Measurements from ENCODE around the gene TRAF7.
"Not testable (repeated sequence)": the region's sequence is repeated elsewhere in the genome, so short reads cannot be mapped to it uniquely, and the experiment has no call there.

Gene TRAF7

GRCh38 chr16:2155091-2155950 lies at the start of gene TRAF7:
Gene TRAF7 (plus strand): TSS chr16:2155782. CDS start chr16:2163921, 8,139 bp downstream.
- DNase-seq (ENCODE audit: low read depth in 2 of 2), result peak; percentile 92 to 93

GRCh38 chr16:2106211-2106610 lies 49.4 kb upstream of the TRAF7 start:
- not testable (repeated sequence) for DNase-seq (ENCODE audit: low read depth in 2 of 2)

GRCh38 chr16:2107121-2107790 lies 48.3 kb upstream of the TRAF7 start:
- not testable (repeated sequence) for DNase-seq (ENCODE audit: low read depth in 2 of 2)

GRCh38 chr16:2107791-2108125 lies 47.8 kb upstream of the TRAF7 start:
- not testable (repeated sequence) for DNase-seq (ENCODE audit: low read depth in 2 of 2)

- not testable (repeated sequence) for DNase-seq (ENCODE audit: low read depth in 2 of 2)
These were observed 46.9 kb upstream of the TRAF7 start for GRCh38 chr16:2108446-2109270.

- DNase-seq (ENCODE audit: low read depth in 2 of 2), result not testable (repeated sequence)
These were observed 46.4 kb upstream of the TRAF7 start for GRCh38 chr16:2109271-2109580.

- DNase-seq (ENCODE audit: low read depth in 2 of 2), result not testable (repeated sequence)
These were observed 45.7 kb upstream of the TRAF7 start for GRCh38 chr16:2109872-2110271.

GRCh38 chr16:2110332-2111008 lies 45.1 kb upstream of the TRAF7 start:
- DNase-seq (ENCODE audit: low read depth in 2 of 2), result not testable (repeated sequence)

- not testable (repeated sequence) for DNase-seq (ENCODE audit: low read depth in 2 of 2)
These were observed 44.6 kb upstream of the TRAF7 start for GRCh38 chr16:2111009-2111353.

- not testable (repeated sequence) for DNase-seq (ENCODE audit: low read depth in 2 of 2)
These were observed 43.9 kb upstream of the TRAF7 start for GRCh38 chr16:2111412-2112335.

GRCh38 chr16:2112539-2113106 lies 43.0 kb upstream of the TRAF7 start:
- not testable (repeated sequence) for DNase-seq (ENCODE audit: low read depth in 2 of 2)

GRCh38 chr16:2114225-2114624 lies 41.4 kb upstream of the TRAF7 start:
- not testable (repeated sequence) for DNase-seq (ENCODE audit: low read depth in 2 of 2)

- not testable (repeated sequence) for DNase-seq (ENCODE audit: low read depth in 2 of 2)
These were observed 40.5 kb upstream of the TRAF7 start for GRCh38 chr16:2114885-2115590.

GRCh38 chr16:2115591-2115973 lies 40.0 kb upstream of the TRAF7 start:
- no peak for DNase-seq (ENCODE audit: low read depth in 2 of 2)

GRCh38 chr16:2116428-2116827 lies 39.2 kb upstream of the TRAF7 start:
- DNase-seq (ENCODE audit: low read depth in 2 of 2), result not testable (repeated sequence)

GRCh38 chr16:2117341-2117740 lies 38.2 kb upstream of the TRAF7 start:
- not testable (repeated sequence) for DNase-seq (ENCODE audit: low read depth in 2 of 2)

GRCh38 chr16:2117960-2118722 lies 37.4 kb upstream of the TRAF7 start:
- DNase-seq (ENCODE audit: low read depth in 2 of 2), result not testable (repeated sequence)

- not testable (repeated sequence) for DNase-seq (ENCODE audit: low read depth in 2 of 2)
These were observed 34.3 kb upstream of the TRAF7 start for GRCh38 chr16:2121325-2121724.

- DNase-seq (ENCODE audit: low read depth in 2 of 2), result no peak
These were observed 33.7 kb upstream of the TRAF7 start for GRCh38 chr16:2121853-2122252.

All from stimulated activated CD8-positive, alpha-beta memory T cell treated with anti-CD3 and anti-CD28 coated beads, Interleukin-2, amount 100 ng/mL, for 1 hour (primary cell).